Gastroesophageal sphincter (tissue), 3 donors: Measurements from ENCODE around the gene DCAF11.

Experiments
- POLR2A ChIP-seq, 2 donors: fragments of 450-650 bp; IDR thresholded peaks; one replicate each; pipeline ENCODE4 v1.6.1; 2017; ENCODE audit warnings: antibody characterized with exemption in 2 of 2, mild to moderate bottlenecking in 2 of 2, moderate library complexity in 1 of 2
- POLR2AphosphoS5 ChIP-seq: sonication (generic); formaldehyde crosslinking; IDR thresholded peaks from one replicate; pipeline ENCODE4 v1.6.1; 2017; ENCODE audit warnings: antibody characterized with exemption
- TF ChIP-seq, protein P1 (sequence below), 4 experiments: fragments of 200-600 bp in 2 of 4; fragments of 450-650 bp in 2 of 4; sonication (generic) in 1 of 4; IDR thresholded peaks; one replicate each; pipeline ENCODE4 v1.5.1; 2017 to 2019; ENCODE audit warnings: antibody characterized with exemption in 4 of 4, mild to moderate bottlenecking in 2 of 4, moderate library complexity in 2 of 4

DNA sequence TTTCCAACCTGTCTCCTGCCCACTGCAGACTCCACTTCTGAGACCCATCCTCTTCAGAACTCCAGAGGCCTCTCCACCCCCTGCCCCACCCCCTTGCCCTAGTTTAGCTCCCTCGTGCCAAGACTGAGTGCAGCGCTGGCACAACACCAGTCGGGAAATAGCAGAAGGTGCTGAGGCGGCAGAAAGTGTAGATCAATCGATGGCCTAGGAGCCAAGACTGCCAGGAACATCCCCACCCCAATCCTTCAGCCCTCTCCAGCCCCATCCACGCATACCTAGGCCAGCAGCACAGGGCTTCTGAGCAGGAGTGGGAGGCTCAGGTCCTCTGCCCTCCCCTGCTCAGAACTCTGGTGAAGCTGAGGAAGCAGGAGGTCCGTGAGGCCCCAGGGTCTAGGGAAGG is 42.1 kb upstream of the DCAF11 start:
- TF ChIP-seq, protein P1, sequence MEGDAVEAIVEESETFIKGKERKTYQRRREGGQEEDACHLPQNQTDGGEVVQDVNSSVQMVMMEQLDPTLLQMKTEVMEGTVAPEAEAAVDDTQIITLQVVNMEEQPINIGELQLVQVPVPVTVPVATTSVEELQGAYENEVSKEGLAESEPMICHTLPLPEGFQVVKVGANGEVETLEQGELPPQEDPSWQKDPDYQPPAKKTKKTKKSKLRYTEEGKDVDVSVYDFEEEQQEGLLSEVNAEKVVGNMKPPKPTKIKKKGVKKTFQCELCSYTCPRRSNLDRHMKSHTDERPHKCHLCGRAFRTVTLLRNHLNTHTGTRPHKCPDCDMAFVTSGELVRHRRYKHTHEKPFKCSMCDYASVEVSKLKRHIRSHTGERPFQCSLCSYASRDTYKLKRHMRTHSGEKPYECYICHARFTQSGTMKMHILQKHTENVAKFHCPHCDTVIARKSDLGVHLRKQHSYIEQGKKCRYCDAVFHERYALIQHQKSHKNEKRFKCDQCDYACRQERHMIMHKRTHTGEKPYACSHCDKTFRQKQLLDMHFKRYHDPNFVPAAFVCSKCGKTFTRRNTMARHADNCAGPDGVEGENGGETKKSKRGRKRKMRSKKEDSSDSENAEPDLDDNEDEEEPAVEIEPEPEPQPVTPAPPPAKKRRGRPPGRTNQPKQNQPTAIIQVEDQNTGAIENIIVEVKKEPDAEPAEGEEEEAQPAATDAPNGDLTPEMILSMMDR (IDR thresholded peaks at IDR 0.05) = no peak
- TF ChIP-seq POLR2A (IDR thresholded peaks at IDR 0.05) (no peak), POLR2AphosphoS5 (no peak)
